ENCODE results near the gene NME2.

Gene NME2

DNA sequence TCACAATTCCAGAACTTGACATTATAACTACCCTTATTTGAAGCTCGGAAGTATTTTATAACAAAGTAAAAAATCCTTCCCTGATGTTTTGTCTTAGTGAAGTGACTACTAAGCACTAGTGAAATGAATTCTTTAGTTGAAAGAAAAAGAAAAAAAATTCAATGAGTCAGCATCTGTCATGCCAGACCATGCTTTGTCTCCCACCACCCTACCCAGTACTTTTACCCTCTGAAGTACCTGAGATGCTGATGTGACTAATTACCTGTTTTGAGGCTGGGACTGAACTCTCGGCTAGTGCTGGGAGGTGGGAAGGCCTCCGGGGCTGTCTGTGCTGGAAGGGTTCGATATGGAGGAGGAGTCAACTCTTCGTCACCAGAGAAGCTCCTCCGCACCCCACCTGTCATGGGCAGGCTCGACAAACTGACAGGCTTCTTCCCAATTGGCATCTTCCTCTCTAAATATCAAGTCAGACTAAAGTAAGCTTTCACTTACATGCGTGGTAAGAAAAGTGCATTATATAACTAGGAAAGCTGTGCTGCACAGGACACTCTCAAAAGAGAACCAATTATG lies 19.6 kb downstream of the NME2 start:
- H3K4me3 ChIP-seq (ENCODE audit: low read depth, low read length), result no peak overlapping the region
- no peak for DNase-seq (ENCODE audit: low read depth)
- TF ChIP-seq, protein P1, sequence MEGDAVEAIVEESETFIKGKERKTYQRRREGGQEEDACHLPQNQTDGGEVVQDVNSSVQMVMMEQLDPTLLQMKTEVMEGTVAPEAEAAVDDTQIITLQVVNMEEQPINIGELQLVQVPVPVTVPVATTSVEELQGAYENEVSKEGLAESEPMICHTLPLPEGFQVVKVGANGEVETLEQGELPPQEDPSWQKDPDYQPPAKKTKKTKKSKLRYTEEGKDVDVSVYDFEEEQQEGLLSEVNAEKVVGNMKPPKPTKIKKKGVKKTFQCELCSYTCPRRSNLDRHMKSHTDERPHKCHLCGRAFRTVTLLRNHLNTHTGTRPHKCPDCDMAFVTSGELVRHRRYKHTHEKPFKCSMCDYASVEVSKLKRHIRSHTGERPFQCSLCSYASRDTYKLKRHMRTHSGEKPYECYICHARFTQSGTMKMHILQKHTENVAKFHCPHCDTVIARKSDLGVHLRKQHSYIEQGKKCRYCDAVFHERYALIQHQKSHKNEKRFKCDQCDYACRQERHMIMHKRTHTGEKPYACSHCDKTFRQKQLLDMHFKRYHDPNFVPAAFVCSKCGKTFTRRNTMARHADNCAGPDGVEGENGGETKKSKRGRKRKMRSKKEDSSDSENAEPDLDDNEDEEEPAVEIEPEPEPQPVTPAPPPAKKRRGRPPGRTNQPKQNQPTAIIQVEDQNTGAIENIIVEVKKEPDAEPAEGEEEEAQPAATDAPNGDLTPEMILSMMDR (IDR thresholded peaks at IDR 0.05; ENCODE audit: control insufficient read depth, extremely low read depth, insufficient read depth), result no peak

DNA sequence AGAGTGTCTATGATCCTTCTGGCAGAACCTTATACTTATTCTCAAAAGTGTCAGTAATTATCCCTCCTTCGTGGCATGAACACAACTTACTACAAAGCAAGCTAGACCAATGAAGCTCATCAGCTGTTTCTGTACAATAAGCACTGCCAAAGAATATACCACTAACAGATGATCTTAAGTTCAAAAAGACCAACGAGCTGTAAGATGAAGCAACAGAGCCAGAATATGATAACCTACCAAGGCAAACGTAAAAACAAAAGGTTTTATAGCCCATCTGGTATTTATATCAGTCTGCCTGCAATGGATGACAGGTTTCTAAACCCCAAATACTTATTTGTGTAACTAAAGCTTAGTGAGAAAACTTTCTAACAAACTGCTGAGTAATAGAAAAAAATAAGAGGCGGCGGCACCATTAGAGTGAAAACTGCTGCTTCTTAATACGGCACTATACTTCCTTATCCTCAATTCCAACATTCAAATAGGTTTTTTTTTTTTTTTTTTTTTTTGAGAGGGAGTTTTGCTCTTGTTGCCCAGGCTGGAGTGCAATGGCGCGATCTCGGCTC lies 22.1 kb downstream of the NME2 start:
- no peak for DNase-seq (ENCODE audit: low read depth)
- TF ChIP-seq, protein P1 (IDR thresholded peaks at IDR 0.05; ENCODE audit: control insufficient read depth, extremely low read depth, insufficient read depth), result no peak
- no peak overlapping the region for H3K4me3 ChIP-seq (ENCODE audit: low read depth, low read length)

DNA sequence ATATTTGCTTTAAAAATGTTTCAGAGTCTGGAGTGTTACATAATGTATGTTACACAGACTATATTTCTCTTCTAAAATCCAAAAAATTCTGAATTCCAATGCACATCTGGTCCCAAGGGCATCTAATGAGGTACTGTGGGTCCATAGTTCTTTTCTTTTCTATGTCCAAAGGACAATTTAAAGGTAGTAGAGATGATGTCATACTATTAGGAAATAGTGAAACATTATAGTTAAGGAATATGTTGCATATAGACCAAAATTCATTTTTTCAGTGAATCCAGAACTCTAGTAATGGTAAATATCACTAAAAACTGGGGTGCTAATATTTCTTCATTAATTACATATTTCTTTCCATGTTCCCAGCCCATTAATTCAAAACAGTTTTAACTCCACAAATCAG lies 23.0 kb downstream of the NME2 start:
- TF ChIP-seq, protein P1 (IDR thresholded peaks at IDR 0.05; ENCODE audit: control insufficient read depth, extremely low read depth, insufficient read depth), result no peak
- no peak for DNase-seq (ENCODE audit: low read depth)
- H3K4me3 ChIP-seq (ENCODE audit: low read depth, low read length), result no peak overlapping the region

DNA sequence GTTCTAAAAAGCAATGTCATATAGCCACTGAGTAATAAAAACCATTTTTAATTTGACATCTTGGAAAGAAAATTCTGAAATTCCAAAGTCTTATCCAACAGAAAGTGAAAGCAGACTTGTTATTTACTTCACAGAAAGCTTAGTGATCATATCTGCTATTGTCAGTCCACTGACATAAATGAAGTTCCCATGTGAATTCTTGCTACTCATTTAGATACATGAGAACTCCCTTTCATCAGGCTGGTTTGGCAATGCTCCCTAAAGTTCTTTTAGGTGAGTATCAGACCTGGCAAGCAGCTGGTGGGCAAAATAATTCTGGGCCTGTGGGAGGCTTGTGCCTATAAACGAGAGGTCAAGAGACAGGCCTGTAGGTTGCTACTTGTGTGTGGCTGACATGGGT lies 23.4 kb downstream of the NME2 start:
- TF ChIP-seq, protein P1 (IDR thresholded peaks at IDR 0.05; ENCODE audit: control insufficient read depth, extremely low read depth, insufficient read depth), result no peak
- H3K4me3 ChIP-seq (ENCODE audit: low read depth, low read length), result no peak overlapping the region

DNA sequence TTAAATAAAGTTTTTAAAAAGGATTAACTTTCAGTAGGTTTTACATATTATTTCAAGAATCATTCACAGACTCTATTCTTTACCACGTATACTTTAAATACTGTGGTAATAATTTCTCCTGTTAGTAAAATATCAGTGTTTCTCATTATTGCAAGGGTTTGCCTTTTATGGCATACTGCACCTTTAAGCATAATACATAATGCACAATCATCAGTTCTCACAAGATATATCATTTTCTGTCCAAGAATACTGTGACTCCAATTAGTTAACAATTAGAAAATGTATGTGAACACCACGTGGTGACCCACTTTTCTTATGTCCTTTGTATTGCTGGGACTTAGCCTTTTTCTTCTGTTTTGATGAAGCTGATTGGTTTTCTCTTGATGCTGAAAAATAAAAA lies 25.7 kb downstream of the NME2 start:
- no peak overlapping the region for H3K4me3 ChIP-seq (ENCODE audit: low read depth, low read length)
- TF ChIP-seq, protein P1 (IDR thresholded peaks at IDR 0.05; ENCODE audit: control insufficient read depth, extremely low read depth, insufficient read depth), result no peak
- DNase-seq (ENCODE audit: low read depth), result no peak

More for the DNA sequence above, 23.4 kb downstream of the NME2 start:
- DNase-seq (ENCODE audit: low read depth), result no peak

DNA sequence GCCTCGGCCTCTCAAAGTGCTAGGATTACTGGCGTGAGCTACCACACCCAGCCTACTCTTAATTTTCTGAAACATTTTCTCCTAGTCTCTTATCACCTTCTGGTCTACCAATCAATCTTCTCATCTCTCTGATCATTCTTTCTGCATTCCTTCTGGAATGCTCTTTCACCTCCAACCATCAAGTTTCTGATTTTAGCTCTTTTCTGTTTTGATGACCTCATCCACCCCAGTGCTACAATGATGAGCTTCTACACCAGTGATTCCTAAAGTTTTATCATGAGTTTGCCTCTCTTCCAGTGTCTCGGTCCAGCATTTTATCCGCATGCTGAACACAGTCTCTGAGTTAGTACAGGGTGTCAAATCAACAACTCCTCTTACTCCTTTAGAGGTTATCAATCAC lies 31.5 kb downstream of the NME2 start:
- TF ChIP-seq, protein P1 (IDR thresholded peaks at IDR 0.05; ENCODE audit: control insufficient read depth, extremely low read depth, insufficient read depth), result no peak
- DNase-seq (ENCODE audit: low read depth), result no peak
- no peak overlapping the region for H3K4me3 ChIP-seq (ENCODE audit: low read depth, low read length)

DNA sequence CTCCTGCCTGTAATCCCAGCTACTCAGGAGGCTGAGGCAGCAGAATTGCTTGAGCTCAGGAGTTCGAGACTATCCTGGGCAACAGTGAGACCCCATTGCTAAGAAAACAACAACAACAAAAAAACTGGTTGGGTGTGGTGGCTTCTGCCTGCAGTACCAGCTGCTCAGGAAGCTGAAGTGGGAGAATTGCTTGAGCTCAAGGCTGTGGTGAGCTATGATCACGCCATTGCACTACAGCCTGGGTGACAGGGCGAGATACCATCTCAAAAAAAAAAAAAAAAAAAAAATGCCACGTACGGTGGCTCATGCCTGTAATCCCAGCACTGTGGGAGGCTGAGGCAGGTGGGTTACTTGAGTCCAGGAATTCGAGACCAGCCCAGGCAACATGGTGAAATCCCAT lies 34.1 kb downstream of the NME2 start:
- TF ChIP-seq, protein P1 (IDR thresholded peaks at IDR 0.05; ENCODE audit: control insufficient read depth, extremely low read depth, insufficient read depth), result no peak

More for the DNA sequence above, 34.1 kb downstream of the NME2 start:
- no peak for DNase-seq (ENCODE audit: low read depth)
- H3K4me3 ChIP-seq (ENCODE audit: low read depth, low read length), result no peak overlapping the region
